ENCODE data around the gene CTSO.
"Not testable (repeated sequence)": the region's sequence is repeated elsewhere in the genome, so short reads cannot be mapped to it uniquely, and the experiment has no call there.

Gene CTSO

GRCh38 chr4:155954118-155954685 is 536 bp upstream of the CTSO start:
- DNase-seq, result no peak

- no peak for DNase-seq
Observed at GRCh38 chr4:155952501-155952901, 1.2 kb downstream of the CTSO start.

GRCh38 chr4:155950461-155950860 is 3.2 kb downstream of the CTSO start:
- no peak for DNase-seq

GRCh38 chr4:155948541-155948940 is 5.1 kb downstream of the CTSO start:
- no peak for DNase-seq

GRCh38 chr4:155946486-155946885 is 7.2 kb downstream of the CTSO start:
- DNase-seq, result no peak

- DNase-seq, result no peak
Observed at GRCh38 chr4:155944516-155944915, 9.2 kb downstream of the CTSO start.

- no peak for DNase-seq
Observed at GRCh38 chr4:155943605-155944291, 9.9 kb downstream of the CTSO start.

- no peak for DNase-seq
Observed at GRCh38 chr4:155941820-155942219, 11.8 kb downstream of the CTSO start.

- no peak for DNase-seq
Observed at GRCh38 chr4:155941085-155941790, 12.4 kb downstream of the CTSO start.

GRCh38 chr4:155935389-155935986 is 18.2 kb downstream of the CTSO start:
- no peak for DNase-seq

GRCh38 chr4:155934634-155935033 is 19.0 kb downstream of the CTSO start:
- DNase-seq, result not testable (repeated sequence)

- DNase-seq, result no peak
Observed at GRCh38 chr4:155931634-155932033, 22.0 kb downstream of the CTSO start.

GRCh38 chr4:155930330-155930729 is 23.3 kb downstream of the CTSO start:
- no peak for DNase-seq

GRCh38 chr4:155929833-155930232 is 23.8 kb downstream of the CTSO start:
- DNase-seq, result no peak

- no peak for DNase-seq
Observed at GRCh38 chr4:155924637-155925036, 29.0 kb downstream of the CTSO start.

GRCh38 chr4:155921597-155921996 is 32.1 kb downstream of the CTSO start:
- no peak for DNase-seq

- no peak for DNase-seq
Observed at GRCh38 chr4:155914782-155915181, 38.9 kb downstream of the CTSO start.

- DNase-seq, result no peak
Observed at GRCh38 chr4:155911905-155912304, 41.8 kb downstream of the CTSO start.

- DNase-seq, result no peak
Observed at GRCh38 chr4:155909615-155910226, 43.9 kb downstream of the CTSO start.

GRCh38 chr4:155908187-155909139 is 45.2 kb downstream of the CTSO start:
- DNase-seq, result no peak

GRCh38 chr4:155907556-155907955 is 46.1 kb downstream of the CTSO start:
- DNase-seq, result no peak

GRCh38 chr4:155906554-155907247 is 47.0 kb downstream of the CTSO start:
- DNase-seq, result no peak
